ENCODE measurements around the gene MAPK14.

The MAPK14 gene

DNA sequence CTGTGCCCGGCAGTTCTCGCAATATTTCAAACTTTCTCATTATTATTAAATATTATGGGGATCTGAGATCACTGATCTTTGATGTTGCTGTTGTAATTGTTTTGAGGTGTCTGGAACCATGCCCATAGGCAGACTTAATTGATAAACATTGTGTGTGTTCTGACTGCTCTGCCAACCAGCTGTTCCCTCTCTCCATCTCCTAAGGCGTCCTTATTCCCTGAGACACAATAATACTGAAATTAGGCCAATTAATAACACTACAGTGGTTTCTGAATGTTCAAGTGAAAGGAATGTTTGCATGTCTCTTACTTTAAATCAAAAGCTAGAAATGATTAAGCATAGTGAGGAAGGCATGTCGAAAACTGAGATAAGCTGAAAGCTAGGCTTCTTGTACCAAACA, 7.6 kb downstream of the MAPK14 start:
- DNase-seq (ENCODE audit: low spot score) = no peak

- DNase-seq (ENCODE audit: low spot score) = no peak
Observed at GRCh38 chr6:36038120-36038876, 10.7 kb downstream of the MAPK14 start.

GRCh38 chr6:36039112-36039511, 11.5 kb downstream of the MAPK14 start:
- no peak for DNase-seq (ENCODE audit: low spot score)

- no peak for DNase-seq (ENCODE audit: low spot score)
Observed at GRCh38 chr6:36040958-36041357, 13.3 kb downstream of the MAPK14 start.

DNA sequence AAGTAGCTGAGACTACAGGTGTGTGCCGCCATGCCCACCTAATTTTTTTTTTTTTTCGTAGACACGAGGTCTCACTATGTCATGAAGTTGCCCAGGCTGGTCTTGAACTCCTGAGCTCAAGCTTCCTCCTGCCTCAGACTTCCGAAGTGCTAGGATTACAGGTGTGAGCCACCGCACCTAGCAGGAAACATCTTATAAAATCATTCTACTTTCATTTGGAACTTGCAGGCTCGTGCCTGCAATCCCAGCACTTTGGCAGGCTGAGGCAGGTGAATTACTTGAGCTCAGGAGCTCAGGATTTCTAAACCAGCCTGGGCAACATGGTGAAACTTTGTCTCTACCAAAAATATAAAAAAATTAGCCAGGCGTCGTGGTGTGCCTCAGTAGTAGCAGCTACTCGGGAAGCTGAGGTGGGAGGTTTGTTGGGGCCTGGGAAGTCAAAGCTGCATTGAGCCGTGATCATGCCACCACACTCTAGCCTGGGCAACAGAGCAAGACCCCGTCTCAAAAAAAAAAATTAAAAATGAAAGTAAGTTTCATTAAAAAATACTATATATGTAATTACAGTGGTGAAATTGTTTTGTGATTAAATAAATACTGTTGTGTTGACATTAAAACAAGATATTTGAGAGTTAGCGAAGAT, 15.1 kb downstream of the MAPK14 start:
- no peak for DNase-seq (ENCODE audit: low spot score)

DNA sequence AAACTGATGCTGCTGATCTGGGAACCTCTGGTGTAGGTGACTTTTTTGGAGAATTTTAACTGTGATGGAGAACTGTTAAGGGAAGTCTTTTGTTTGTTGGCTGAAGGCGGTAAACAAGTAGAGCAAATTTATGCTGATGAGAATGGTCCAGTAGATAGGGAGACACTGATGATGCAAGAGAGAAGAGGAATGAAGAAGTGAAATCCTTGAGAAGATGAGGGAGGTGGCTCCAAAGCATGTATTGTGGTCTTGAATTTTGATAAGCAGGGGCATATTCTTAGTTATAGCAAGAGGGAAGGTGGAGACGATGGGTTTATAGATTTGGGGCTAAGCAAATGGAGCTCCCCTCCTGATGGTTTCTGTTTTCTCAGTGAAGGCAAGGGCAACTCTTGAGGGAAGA, 22.0 kb downstream of the MAPK14 start:
- DNase-seq (ENCODE audit: low spot score) = no peak

DNA sequence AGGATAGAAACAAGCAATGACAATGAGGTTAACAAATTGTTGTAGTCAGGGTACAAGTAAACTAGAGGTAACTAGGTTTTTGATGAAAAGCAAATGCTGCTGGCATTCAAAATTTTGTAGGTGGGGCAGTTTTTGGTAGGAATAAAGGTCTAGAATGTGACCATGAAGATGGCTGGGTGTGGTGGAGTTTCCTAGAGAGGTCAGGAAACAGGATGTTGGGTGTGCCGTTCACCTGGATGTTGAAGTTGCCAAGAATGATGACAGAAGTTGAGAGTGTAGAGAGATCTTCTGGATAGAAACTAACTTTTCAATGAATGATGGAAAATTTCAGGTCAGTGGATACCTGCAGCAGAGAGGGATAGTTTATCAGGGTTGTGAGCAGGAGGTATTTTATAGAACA, 22.7 kb downstream of the MAPK14 start:
- DNase-seq (ENCODE audit: low spot score) = no peak

GRCh38 chr6:36050947-36051710, 23.5 kb downstream of the MAPK14 start:
- no peak for DNase-seq (ENCODE audit: low spot score)

- DNase-seq (ENCODE audit: low spot score) = no peak
Observed at GRCh38 chr6:36052097-36052496, 24.5 kb downstream of the MAPK14 start.

GRCh38 chr6:36053878-36054277, 26.3 kb downstream of the MAPK14 start:
- no peak for DNase-seq (ENCODE audit: low spot score)

DNA sequence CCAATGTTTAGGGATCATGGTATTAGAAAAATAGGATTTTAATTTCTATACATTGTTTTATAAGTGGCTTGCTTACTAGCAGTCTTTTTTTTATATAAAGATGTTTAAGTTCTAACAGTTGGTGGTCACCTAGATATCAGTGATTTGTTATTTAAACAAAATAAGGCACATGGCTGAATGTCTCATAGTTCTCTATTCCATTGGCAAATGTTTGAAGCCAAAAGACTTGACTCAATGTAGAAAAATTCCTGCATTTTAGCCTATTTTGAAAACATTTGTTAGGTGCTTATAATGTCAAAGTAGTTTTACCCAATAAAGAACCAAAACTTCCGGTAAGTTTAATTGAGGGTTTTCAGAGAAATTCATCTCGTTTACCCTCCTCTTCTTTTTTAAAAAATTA, 26.8 kb downstream of the MAPK14 start:
- no peak for DNase-seq (ENCODE audit: low spot score)

DNA sequence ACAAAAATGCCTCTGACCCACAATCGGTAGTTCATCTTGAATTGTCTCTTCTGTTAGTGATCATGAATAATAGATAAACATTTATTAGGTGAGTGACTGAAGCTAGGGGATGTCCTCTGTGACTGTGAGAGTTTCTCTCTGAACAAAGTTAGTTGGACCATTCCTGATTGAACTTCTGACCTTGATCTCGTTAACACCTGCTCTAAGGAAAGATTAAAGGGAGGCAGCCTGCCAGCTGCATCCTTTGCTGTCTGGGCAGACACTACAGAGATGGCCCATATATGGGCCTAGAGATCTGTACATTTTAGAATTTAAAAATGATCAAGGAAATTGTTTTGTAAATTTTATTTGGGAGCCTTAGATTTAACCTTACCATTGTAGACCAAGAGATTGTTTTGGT, 27.3 kb downstream of the MAPK14 start:
- DNase-seq (ENCODE audit: low spot score) = no peak

- DNase-seq (ENCODE audit: low spot score) = no peak
Observed at GRCh38 chr6:36056178-36056577, 28.6 kb downstream of the MAPK14 start.

- DNase-seq (ENCODE audit: low spot score) = no peak
Observed at GRCh38 chr6:36061236-36061635, 33.6 kb downstream of the MAPK14 start.

- DNase-seq (ENCODE audit: low spot score) = no peak
Observed at GRCh38 chr6:36062247-36062646, 34.6 kb downstream of the MAPK14 start.

- no peak for DNase-seq (ENCODE audit: low spot score)
Observed at GRCh38 chr6:36063318-36064060, 35.9 kb downstream of the MAPK14 start.

DNA sequence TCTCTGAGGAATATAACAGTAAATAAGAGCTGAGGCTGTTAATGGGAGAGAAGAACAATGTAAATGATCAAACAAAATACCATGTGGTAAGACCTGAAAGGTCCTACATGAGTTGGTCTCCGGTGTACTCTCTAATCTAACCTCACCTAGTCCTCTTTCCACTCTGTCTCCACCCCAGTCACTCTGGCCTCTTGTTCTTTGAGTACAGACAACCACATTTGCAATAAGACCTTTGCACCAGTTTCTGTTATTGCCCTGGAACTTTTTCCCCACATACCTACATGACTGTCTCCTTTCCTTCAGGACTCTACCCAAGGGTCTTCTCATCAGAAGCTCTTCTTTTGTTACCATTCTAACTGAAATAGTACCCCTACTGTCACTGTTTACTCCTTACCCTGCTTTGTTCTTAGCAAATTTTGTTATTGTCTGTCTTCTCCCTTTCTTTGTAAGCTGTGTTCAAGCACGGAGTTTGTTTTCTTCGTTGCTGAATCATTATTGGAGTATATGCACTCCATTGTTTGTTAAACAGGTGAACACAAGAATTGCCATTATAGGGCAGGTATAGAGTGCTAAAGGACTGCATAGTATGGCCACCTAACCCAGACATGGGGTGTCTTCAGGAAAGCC, 37.3 kb downstream of the MAPK14 start:
- no peak for DNase-seq (ENCODE audit: low spot score)

DNA sequence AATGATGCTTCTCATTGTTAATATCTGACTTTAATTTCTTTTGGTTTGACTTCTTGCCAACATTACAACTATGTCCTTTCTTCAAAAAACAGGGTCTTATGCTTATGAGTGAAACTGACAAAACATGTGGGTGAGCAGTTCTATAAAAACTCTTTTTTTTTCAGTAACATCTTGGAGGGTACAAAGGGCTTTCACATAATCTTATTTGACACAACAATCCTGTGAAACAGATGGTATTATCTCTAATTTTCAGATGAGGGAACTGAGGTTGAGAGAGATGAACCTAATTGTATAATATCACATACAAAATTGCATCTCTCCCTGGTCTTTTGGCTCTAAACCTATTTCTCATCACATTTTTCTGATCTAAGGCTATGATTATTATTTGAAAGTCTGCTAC, 38.3 kb downstream of the MAPK14 start:
- no peak for DNase-seq (ENCODE audit: low spot score)

- DNase-seq (ENCODE audit: low spot score) = no peak
Observed at GRCh38 chr6:36066817-36067216, 39.2 kb downstream of the MAPK14 start.

GRCh38 chr6:36067374-36068011, 39.9 kb downstream of the MAPK14 start:
- DNase-seq (ENCODE audit: low spot score) = no peak

DNA sequence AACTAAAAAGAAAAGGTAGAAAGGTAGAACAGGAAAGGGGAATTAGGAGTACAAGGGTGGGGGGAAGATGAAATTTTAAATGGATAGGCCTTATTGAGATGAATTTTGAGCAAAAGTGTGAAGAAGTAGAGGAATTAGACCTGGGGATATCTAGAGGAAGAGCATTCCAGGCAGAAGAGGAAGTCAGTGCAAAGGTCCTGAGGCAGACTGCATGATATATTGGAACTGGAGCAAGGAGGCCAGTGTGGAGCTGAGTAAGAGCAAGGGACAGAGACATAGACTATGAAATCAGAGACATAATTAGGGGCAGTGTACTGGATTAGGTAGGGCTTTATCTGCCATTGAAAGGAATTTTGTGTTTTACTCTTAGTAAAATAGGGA, 40.4 kb downstream of the MAPK14 start:
- no peak for DNase-seq (ENCODE audit: low spot score)
